Body of pancreas (tissue), 4 donors: ENCODE data around the gene EIF3B.

Experiments
- CTCF ChIP-seq, 7 experiments: fragments of 450-650 bp in 4 of 7; fragments of 200-600 bp in 3 of 7; sonication (generic) in 3 of 7; IDR thresholded peaks; one replicate each; pipeline ENCODE4 v1.5.1; 2016 to 2019; ENCODE audit warnings: antibody characterized with exemption in 7 of 7
- POLR2A ChIP-seq, 3 donors: fragments of 450-650 bp; IDR thresholded peaks; one replicate each; pipeline ENCODE4 v1.6.1; 2016; ENCODE audit warnings: antibody characterized with exemption in 3 of 3, mild to moderate bottlenecking in 2 of 3

GRCh38 chr7:2383543-2384274 is 29.1 kb downstream of the EIF3B start:
- TF ChIP-seq CTCF (IDR thresholded peaks at IDR 0.05) (no peak), POLR2A (IDR thresholded peaks at IDR 0.05) (no peak)
